Measurements from ENCODE around the gene GPR78.
"Not testable (repeated sequence)": the region's sequence is repeated elsewhere in the genome, so short reads cannot be mapped to it uniquely, and the experiment has no call there.

Gene GPR78

GRCh38 chr4:8560265-8561047, 19.7 kb upstream of the GPR78 start:
- WGBS, 2 experiments = 79 to 81% methylated on average over 16 of the region's 16 CpGs
- no peak overlapping the region for H3K4me3 ChIP-seq (ENCODE audit: insufficient read depth, low read depth, low read length)

DNA sequence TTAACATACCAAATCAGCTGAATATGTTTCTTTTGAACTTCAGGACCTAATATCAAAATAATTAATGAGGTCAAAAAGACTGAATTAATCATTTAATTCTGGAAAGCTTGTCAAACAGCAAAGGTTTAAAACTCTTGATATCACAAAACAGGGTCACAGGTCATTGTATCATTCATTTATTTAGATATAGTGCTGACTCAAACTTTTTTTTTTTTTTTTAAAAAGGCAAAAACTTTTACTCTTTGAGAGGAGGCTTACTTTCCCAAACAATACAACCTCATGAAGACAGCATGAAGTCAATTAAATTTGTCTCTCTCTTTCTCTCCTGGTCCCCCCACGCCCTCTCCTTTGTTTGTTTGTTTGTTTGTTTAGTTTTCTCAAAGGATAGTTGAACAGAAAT, 15.6 kb upstream of the GPR78 start:
- peaks cover 11% of the 10 kb centered on the region for H3K4me1 ChIP-seq (ENCODE audit: control insufficient read depth, insufficient read depth, low read length)
- H3K9me3 ChIP-seq (ENCODE audit: control insufficient read depth, low read length) = no peaks in the 10 kb centered on the region
- H3K27ac ChIP-seq (ENCODE audit: insufficient read depth, low read depth, low read length, poor library complexity, severe bottlenecking) = no peak overlapping the region
- H3K36me3 ChIP-seq (ENCODE audit: control insufficient read depth, insufficient read depth, low read length) = no peaks in the 10 kb centered on the region
- no peaks in the 10 kb centered on the region for H3K27me3 ChIP-seq (ENCODE audit: control insufficient read depth, insufficient read depth, low read length, poor library complexity, severe bottlenecking)
- no CpG with 5 or more reads among the region's 1 CpG for WGBS, 2 experiments
- no peak overlapping the region for H3K4me3 ChIP-seq (ENCODE audit: insufficient read depth, low read depth, low read length)

More at GRCh38 chr4:8560265-8561047, 19.7 kb upstream of the GPR78 start:
- H3K27me3 ChIP-seq (ENCODE audit: control insufficient read depth, insufficient read depth, low read length, poor library complexity, severe bottlenecking) = no peaks in the 10 kb centered on the region
- H3K27ac ChIP-seq (ENCODE audit: insufficient read depth, low read depth, low read length, poor library complexity, severe bottlenecking) = no peak overlapping the region
- no peaks in the 10 kb centered on the region for H3K9me3 ChIP-seq (ENCODE audit: control insufficient read depth, low read length)
- H3K36me3 ChIP-seq (ENCODE audit: control insufficient read depth, insufficient read depth, low read length) = no peaks in the 10 kb centered on the region
- peaks cover 6% of the 10 kb centered on the region for H3K4me1 ChIP-seq (ENCODE audit: control insufficient read depth, insufficient read depth, low read length)

DNA sequence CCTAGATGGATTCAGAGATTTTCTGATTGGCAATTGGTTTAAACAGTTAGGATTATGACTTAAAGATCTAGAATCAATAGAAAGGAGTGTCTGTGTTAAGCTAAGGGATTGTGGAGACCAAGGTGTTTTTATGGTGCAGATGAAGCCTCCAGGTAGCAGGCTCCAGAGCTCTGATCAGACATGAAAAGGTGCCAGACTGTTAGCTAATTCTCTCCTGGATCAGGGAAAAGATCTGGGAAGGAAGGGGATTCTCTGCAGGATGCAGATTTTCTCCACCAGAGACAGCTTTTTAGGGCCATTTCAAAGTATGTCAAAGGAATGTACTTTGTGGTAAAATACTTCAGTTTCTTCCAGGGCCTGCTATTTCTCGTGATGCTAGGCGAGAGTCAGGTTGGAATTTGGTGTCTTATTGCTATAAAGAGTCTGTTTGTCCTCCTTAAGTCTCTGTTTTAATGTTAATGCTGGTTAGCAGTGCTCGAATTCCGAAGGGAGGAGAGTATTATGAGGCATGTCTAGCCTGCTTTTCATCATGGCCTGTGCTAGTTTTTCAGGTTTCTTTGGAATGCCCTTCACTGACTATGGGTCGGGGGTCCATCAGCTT, 12.0 kb upstream of the GPR78 start:
- 22 to 29% methylated on average over 5 of the region's 5 CpGs for WGBS, 2 experiments

GRCh38 chr4:8570201-8570600, 10.0 kb upstream of the GPR78 start:
- Histone ChIP-seq H3K27me3 (ENCODE audit: control insufficient read depth, insufficient read depth, low read length, poor library complexity, severe bottlenecking) (no peaks in the 10 kb centered on the region), H3K4me1 (ENCODE audit: control insufficient read depth, insufficient read depth, low read length) (peaks cover 5% of the 10 kb centered on the region)
- no CpG with 5 or more reads among the region's 1 CpG for whole genome bisulfite sequencing, 2 experiments

More for the DNA sequence above, 12.0 kb upstream of the GPR78 start:
- no peak overlapping the region for H3K4me3 ChIP-seq (ENCODE audit: insufficient read depth, low read depth, low read length)
- peaks cover 5% of the 10 kb centered on the region for H3K4me1 ChIP-seq (ENCODE audit: control insufficient read depth, insufficient read depth, low read length)
- no peaks in the 10 kb centered on the region for H3K36me3 ChIP-seq (ENCODE audit: control insufficient read depth, insufficient read depth, low read length)
- no peaks in the 10 kb centered on the region for H3K9me3 ChIP-seq (ENCODE audit: control insufficient read depth, low read length)
- H3K27me3 ChIP-seq (ENCODE audit: control insufficient read depth, insufficient read depth, low read length, poor library complexity, severe bottlenecking) = no peaks in the 10 kb centered on the region
- no peak overlapping the region for H3K27ac ChIP-seq (ENCODE audit: insufficient read depth, low read depth, low read length, poor library complexity, severe bottlenecking)

GRCh38 chr4:8571702-8572685, 8.2 kb upstream of the GPR78 start:
- no peaks in the 10 kb centered on the region for H3K36me3 ChIP-seq (ENCODE audit: control insufficient read depth, insufficient read depth, low read length)
- peaks cover 3% of the 10 kb centered on the region for H3K27me3 ChIP-seq (ENCODE audit: control insufficient read depth, insufficient read depth, low read length, poor library complexity, severe bottlenecking)
- no peak overlapping the region for H3K27ac ChIP-seq (ENCODE audit: insufficient read depth, low read depth, low read length, poor library complexity, severe bottlenecking)
- 84 to 86% methylated on average over 6 of the region's 6 CpGs for WGBS, 2 experiments
- no peaks in the 10 kb centered on the region for H3K9me3 ChIP-seq (ENCODE audit: control insufficient read depth, low read length)
- H3K4me3 ChIP-seq (ENCODE audit: insufficient read depth, low read depth, low read length) = no peak overlapping the region
- peaks cover 8% of the 10 kb centered on the region for H3K4me1 ChIP-seq (ENCODE audit: control insufficient read depth, insufficient read depth, low read length)

More at GRCh38 chr4:8570201-8570600, 10.0 kb upstream of the GPR78 start:
- H3K4me3 ChIP-seq (ENCODE audit: insufficient read depth, low read depth, low read length) = no peak overlapping the region
- H3K27ac ChIP-seq (ENCODE audit: insufficient read depth, low read depth, low read length, poor library complexity, severe bottlenecking) = no peak overlapping the region
- H3K9me3 ChIP-seq (ENCODE audit: control insufficient read depth, low read length) = no peaks in the 10 kb centered on the region
- H3K36me3 ChIP-seq (ENCODE audit: control insufficient read depth, insufficient read depth, low read length) = no peaks in the 10 kb centered on the region

- H3K4me1 ChIP-seq (ENCODE audit: control insufficient read depth, insufficient read depth, low read length) = peaks cover 7% of the 10 kb centered on the region
- H3K27me3 ChIP-seq (ENCODE audit: control insufficient read depth, insufficient read depth, low read length, poor library complexity, severe bottlenecking) = peaks cover 15% of the 10 kb centered on the region
- no peak overlapping the region for H3K4me3 ChIP-seq (ENCODE audit: insufficient read depth, low read depth, low read length)
- 91 to 95% methylated on average over 5 of the region's 5 CpGs for WGBS, 2 experiments
- H3K27ac ChIP-seq (ENCODE audit: insufficient read depth, low read depth, low read length, poor library complexity, severe bottlenecking) = no peak overlapping the region
- no peaks in the 10 kb centered on the region for H3K9me3 ChIP-seq (ENCODE audit: control insufficient read depth, low read length)
- no peaks in the 10 kb centered on the region for H3K36me3 ChIP-seq (ENCODE audit: control insufficient read depth, insufficient read depth, low read length)
Measured at GRCh38 chr4:8573266-8573665, 6.9 kb upstream of the GPR78 start.

- Histone ChIP-seq H3K9me3 (ENCODE audit: control insufficient read depth, low read length) (no peaks in the 10 kb centered on the region), H3K4me3 (ENCODE audit: insufficient read depth, low read depth, low read length) (no peak overlapping the region)
- WGBS, 2 experiments = 90 to 91% methylated on average over 5 of the region's 5 CpGs
Measured at GRCh38 chr4:8574796-8575370, 5.3 kb upstream of the GPR78 start.

GRCh38 chr4:8575457-8575856, 4.7 kb upstream of the GPR78 start:
- Histone ChIP-seq H3K4me1 (ENCODE audit: control insufficient read depth, insufficient read depth, low read length) (peaks cover 14% of the 10 kb centered on the region), H3K9me3 (ENCODE audit: control insufficient read depth, low read length) (no peaks in the 10 kb centered on the region), H3K27me3 (ENCODE audit: control insufficient read depth, insufficient read depth, low read length, poor library complexity, severe bottlenecking) (peaks cover 37% of the 10 kb centered on the region), H3K4me3 (ENCODE audit: insufficient read depth, low read depth, low read length) (no peak overlapping the region), H3K27ac (ENCODE audit: insufficient read depth, low read depth, low read length, poor library complexity, severe bottlenecking) (no peak overlapping the region), H3K36me3 (ENCODE audit: control insufficient read depth, insufficient read depth, low read length) (no peaks in the 10 kb centered on the region)
- 78 to 83% methylated on average over 4 of the region's 4 CpGs for WGBS, 2 experiments

More at GRCh38 chr4:8574796-8575370, 5.3 kb upstream of the GPR78 start:
- no peak overlapping the region for H3K27ac ChIP-seq (ENCODE audit: insufficient read depth, low read depth, low read length, poor library complexity, severe bottlenecking)
- H3K27me3 ChIP-seq (ENCODE audit: control insufficient read depth, insufficient read depth, low read length, poor library complexity, severe bottlenecking) = peaks cover 31% of the 10 kb centered on the region
- H3K4me1 ChIP-seq (ENCODE audit: control insufficient read depth, insufficient read depth, low read length) = peaks cover 10% of the 10 kb centered on the region
- no peaks in the 10 kb centered on the region for H3K36me3 ChIP-seq (ENCODE audit: control insufficient read depth, insufficient read depth, low read length)

DNA sequence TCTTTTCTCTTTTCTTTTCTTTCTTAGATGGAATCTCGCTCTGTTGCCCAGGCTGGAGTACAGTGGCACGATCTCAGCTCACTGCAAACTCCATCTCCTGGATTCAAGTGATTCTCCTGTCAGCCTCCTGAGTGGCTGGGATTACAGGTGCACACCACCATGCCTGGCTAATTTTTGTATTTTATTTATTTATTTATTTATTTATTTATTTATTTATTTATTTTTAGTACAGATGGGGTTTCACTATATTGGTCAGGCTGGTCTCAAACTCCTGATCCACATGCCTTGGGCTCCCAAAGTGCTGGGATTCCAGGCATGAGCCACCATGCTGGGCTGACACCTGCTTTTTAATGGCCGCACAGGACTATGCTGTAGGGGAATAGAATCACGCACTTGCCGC, 3.6 kb upstream of the GPR78 start:
- H3K27ac ChIP-seq (ENCODE audit: insufficient read depth, low read depth, low read length, poor library complexity, severe bottlenecking); H3K36me3 ChIP-seq (ENCODE audit: control insufficient read depth, insufficient read depth, low read length); H3K9me3 ChIP-seq (ENCODE audit: control insufficient read depth, low read length); H3K4me3 ChIP-seq (ENCODE audit: insufficient read depth, low read depth, low read length): not testable (repeated sequence)
- Histone ChIP-seq H3K4me1 (ENCODE audit: control insufficient read depth, insufficient read depth, low read length) (peaks cover 14% of the 10 kb centered on the region), H3K27me3 (ENCODE audit: control insufficient read depth, insufficient read depth, low read length, poor library complexity, severe bottlenecking) (peaks cover 48% of the 10 kb centered on the region)
- 90% methylated on average over 5 of the region's 5 CpGs for WGBS, 2 experiments
